HepG2 (cell line): Measurements from ENCODE around the gene RABEP2. TPM values are rescaled to one million over a fixed set of nuclear protein-coding genes. Genes with fewer than 3 reads are reported as not detected.

Experiments
- ATAC-seq: fragments of 200-7000 bp; cut with Tn5 transposase; 3 replicates; pipeline ENCODE4 v1.9.1; 2020; ENCODE audit warnings: mild to moderate bottlenecking, moderate library complexity
- BruUV-seq: library from RNA; stranded (reverse); fragments of 400-500 nt; replicated peaks from 2 replicates; lab custom pipeline; 2021; lab: Mats Ljungman, UMichigan
- CTCF ChIA-PET: fragments of 300-600 bp; formaldehyde crosslinking; extraction: SDS; loops from one replicate; lab custom pipeline; 2021; ENCODE audit warnings: low total read pairs, inconsistent platforms, low intra/inter-chr PET ratio; lab: Yijun Ruan, JAX
- POLR2A ChIA-PET: fragments of 350-600 bp; sonication (Branson Sonifier 250); formaldehyde crosslinking; loops from one replicate; lab custom pipeline; 2020; ENCODE audit warnings: antibody characterized with exemption, inconsistent platforms; lab: Yijun Ruan, JAX
- DNase-seq: peaks from one replicate; pipeline ENCODE4 v3.0.0-alpha.2; 2015; ENCODE audit warnings: low spot score
- FAIRE-seq: peaks from 3 replicates; lab custom pipeline; 2011; peaks lifted over from hg19 to GRCh38; lab: Jason Lieb, UNC
- H2AFZ ChIP-seq: one replicate; pipeline ENCODE4 v1.6.1; 2011; ENCODE audit warnings: low read length, inconsistent platforms
- H3K27ac ChIP-seq: fragments of 300-600 bp; 3 replicates; pipeline ENCODE4 v1.8.0; 2011; ENCODE audit warnings: mixed run types, mild to moderate bottlenecking, mixed read lengths, low read length, inconsistent platforms; ENCODE audit not compliant: insufficient read depth; ENCODE audit errors: extremely low read length
- H3K27me3 ChIP-seq, 2 experiments: fragments of 200-600 bp in 1 of 2; 2 replicates in 1 of 2; 3 replicates in 1 of 2; pipeline versions ENCODE4 v1.6.0 to v1.8.0; 2011; ENCODE audit warnings: low read length in 2 of 2, mild to moderate bottlenecking in 2 of 2, moderate library complexity in 2 of 2, inconsistent platforms in 1 of 2; ENCODE audit not compliant: insufficient read depth in 2 of 2, control insufficient read depth in 1 of 2
- H3K36me3 ChIP-seq, 2 experiments: fragments of 200-600 bp in 1 of 2; replicated peaks in 1 of 2; 2 replicates in 1 of 2; 3 replicates in 1 of 2; pipeline versions ENCODE4 v1.5.1 to v1.8.0; 2011; ENCODE audit warnings: low read length in 2 of 2, inconsistent platforms in 1 of 2; ENCODE audit not compliant: insufficient read depth in 2 of 2, control insufficient read depth in 1 of 2
- H3K4me1 ChIP-seq: 2 replicates; pipeline ENCODE4 v1.5.1; 2012; ENCODE audit warnings: low read length, inconsistent platforms; ENCODE audit not compliant: insufficient read depth
- H3K4me2 ChIP-seq: 2 replicates; pipeline ENCODE4 v1.6.0; 2011; ENCODE audit warnings: low read depth, low read length, inconsistent platforms
- H3K4me3 ChIP-seq, 3 experiments: fragments of 200-600 bp in 1 of 3; sonication (generic), shearing (Covaris generic) in 1 of 3; replicated peaks in 1 of 3; 2 replicates each; pipeline ENCODE4 v1.5.1; 2011 to 2016; ENCODE audit warnings: low read length in 3 of 3, inconsistent platforms in 2 of 3, low read depth in 2 of 3, mild to moderate bottlenecking in 2 of 3, control low read depth in 1 of 3, mixed read lengths in 1 of 3; ENCODE audit not compliant: insufficient read depth in 1 of 3
- H3K79me2 ChIP-seq: one replicate; pipeline ENCODE4 v1.6.1; 2011; ENCODE audit warnings: low read length, inconsistent platforms; ENCODE audit not compliant: insufficient read depth
- H3K9ac ChIP-seq: 2 replicates; pipeline ENCODE4 v1.6.0; 2011; ENCODE audit warnings: mild to moderate bottlenecking, low read depth, low read length, inconsistent platforms; ENCODE audit not compliant: insufficient read depth
- H3K9me3 ChIP-seq: 2 replicates; pipeline ENCODE4 v1.5.1; 2012; ENCODE audit warnings: mild to moderate bottlenecking, low read length
- H4K20me1 ChIP-seq: 2 replicates; pipeline ENCODE4 v1.6.0; 2011; ENCODE audit warnings: inconsistent platforms, mild to moderate bottlenecking, low read length, moderate library complexity; ENCODE audit not compliant: insufficient read depth
- AGO2 ChIP-seq: fragments of 200-400 bp; formaldehyde crosslinking; optimal IDR thresholded peaks from 2 replicates; pipeline ENCODE3; 2017; ENCODE audit warnings: mild to moderate bottlenecking, low read depth, low read length, moderate library complexity
- AKAP8 ChIP-seq: sonication (generic); formaldehyde crosslinking; IDR thresholded peaks from 2 replicates; pipeline ENCODE4 v1.5.1; 2020; ENCODE audit warnings: mild to moderate bottlenecking, missing genetic modification reagents
- HMGXB4 ChIP-seq, 2 experiments: sonication (generic) in 1 of 2; formaldehyde crosslinking in 1 of 2; IDR thresholded peaks; 2 replicates each; pipeline versions ENCODE4 v1.4.0 to v1.6.1; 2018 to 2020; ENCODE audit warnings: missing genetic modification reagents in 2 of 2, borderline replicate concordance in 1 of 2, low read depth in 1 of 2, mild to moderate bottlenecking in 1 of 2, missing biosample characterization in 1 of 2
- MAFF ChIP-seq: IDR thresholded peaks from 2 replicates; pipeline ENCODE4 v1.6.1; 2011; ENCODE audit warnings: low read depth, low read length, improper control_type of control experiment
- NCOR1 ChIP-seq: fragments of 200-600 bp; sonication (generic); IDR thresholded peaks from 2 replicates; pipeline ENCODE4 v1.7.0; 2017; ENCODE audit warnings: antibody characterized with exemption, low read length, borderline replicate concordance
- NRL ChIP-seq: sonication (generic); formaldehyde crosslinking; IDR thresholded peaks from 2 replicates; pipeline ENCODE4 v1.5.0; 2020; ENCODE audit warnings: missing genetic modification reagents, mild to moderate bottlenecking, moderate library complexity, borderline replicate concordance
- ONECUT2 ChIP-seq: sonication (generic); formaldehyde crosslinking; IDR thresholded peaks from 2 replicates; pipeline ENCODE4 v1.4.0; 2020; ENCODE audit warnings: missing genetic modification reagents
- SOX5 ChIP-seq: IDR thresholded peaks from 2 replicates; pipeline ENCODE4 v1.6.1; 2016; ENCODE audit warnings: borderline replicate concordance
- THAP11 ChIP-seq: IDR thresholded peaks from 2 replicates; pipeline ENCODE4 v1.6.1; 2016; ENCODE audit warnings: missing biosample characterization, missing genetic modification reagents
- THAP8 ChIP-seq: sonication (generic); formaldehyde crosslinking; IDR thresholded peaks from 2 replicates; pipeline ENCODE4 v1.5.1; 2020; ENCODE audit warnings: missing genetic modification reagents, mild to moderate bottlenecking, borderline replicate concordance
- ZFP91 ChIP-seq: sonication (generic); formaldehyde crosslinking; IDR thresholded peaks from 2 replicates; pipeline ENCODE4 v1.9.0; 2022; ENCODE audit warnings: missing genetic modification reagents, mild to moderate bottlenecking, borderline replicate concordance
- ZMYM4 ChIP-seq: sonication (generic); formaldehyde crosslinking; IDR thresholded peaks from 2 replicates; pipeline ENCODE4 v1.8.1; 2023; ENCODE audit warnings: mild to moderate bottlenecking, missing genetic modification reagents
- ZNF282 ChIP-seq: fragments of 450-650 bp; IDR thresholded peaks from 2 replicates; pipeline ENCODE4 v1.6.1; 2018; ENCODE audit not compliant: partially characterized antibody
- ZNF605 ChIP-seq: sonication (generic); formaldehyde crosslinking; IDR thresholded peaks from 2 replicates; pipeline ENCODE4 v1.8.0; 2022; ENCODE audit warnings: mild to moderate bottlenecking, missing genetic modification reagents
- WGBS: methylation state at CpG from one replicate; pipeline ENCODE4 v1.1.6; 2017; ENCODE audit warnings: low lambda C conversion rate; 5-methylcytosine and 5-hydroxymethylcytosine counted together
- in situ Hi-C: cut with HindIII; loops from 2 replicates; pipeline ENCODE4 v1.10.0; 2017; ENCODE audit warnings: low pct_unique_long_range_greater_than_20kb; ENCODE audit not compliant: extremely low pct_ligation_motif_present
- intact Hi-C: fragments of 100-400 bp; cut with micrococcal nuclease; formaldehyde crosslinking; loops from one replicate; pipeline ENCODE4 v1.10.0; 2022; ENCODE audit not compliant: unreplicated experiment
- polyA plus RNA-seq, 8 experiments: library from polyadenylated mRNA; depleted of rRNA in 3 of 8; stranded (reverse) in 7 of 8; unstranded in 1 of 8; fragments of >200 nt; fragmentation: Illumina TruSeq in 4 of 8; extraction: Trizol in 4 of 8; gene quantifications; 2 replicates each; pipeline versions ENCODE4 v1.2.1 to v1.2.3, GENCODE V29; 2011 to 2016; ENCODE audit warnings: low read depth in 4 of 8, missing spikeins in 1 of 8, mixed read lengths in 1 of 8; ENCODE audit not compliant: insufficient read depth in 1 of 8
- total RNA-seq, 5 experiments: library from RNA; depleted of rRNA; stranded (reverse); fragments of >200 nt; fragmentation: Illumina TruSeq; extraction: Trizol; gene quantifications; 2 replicates each; pipeline ENCODE4 v1.2.3, GENCODE V29; 2016; ENCODE audit warnings: low read depth in 1 of 5

RABEP2 gene
- total and polyA plus RNA-seq, 2 of the 13 experiments (the other 11 are each of a cell fraction or from before 2014, with no cell fraction given) = 10.8 to 18.4 TPM

- no peak for FAIRE-seq
Measured at GRCh38 chr16:28867241-28867640, 57.8 kb downstream of the RABEP2 start.

GRCh38 chr16:28866454-28866804 is 58.6 kb downstream of the RABEP2 start:
- peak overlapping the region in 2 of 3 experiments; percentile 11 to 98; a peak in 1 of 6 replicates for H3K4me3 ChIP-seq
- H2AFZ ChIP-seq = no peak overlapping the region
- CTCF ChIA-PET = no interaction called here
- peak overlapping the region; percentile 96 for H3K4me2 ChIP-seq
- POLR2A ChIA-PET = interaction anchor here (1.0 to 6.9 kb wide), 10 partner anchors 8 to 85 kb away, joined by 3 to 104 read pairs (median 29); partner anchors contain the start of genes ATXN2L, NFATC2IP, RABEP2 and TUFM
- WGBS = 81% methylated on average over 17 of the region's 17 CpGs
- H3K9me3 ChIP-seq = no peaks in the 10 kb centered on the region
- intact Hi-C loops = no loop called here
- H3K36me3 ChIP-seq = peaks cover 30 to 40% of the 10 kb centered on the region in 2 experiments
- H3K9ac ChIP-seq = peak overlapping the region; percentile 50
- peak overlapping the region; percentile 99 for H3K27ac ChIP-seq
- in situ Hi-C loops = loop anchor here (5.0 kb wide), 1 partner anchor 71 kb away; no protein-coding TSS in a partner anchor
- no TSS peak for BruUV-seq
- no peak for ATAC-seq
- H3K27me3 ChIP-seq = no peaks in the 10 kb centered on the region; a peak in 1 of 5 replicates
- peaks cover 32% of the 10 kb centered on the region for H3K79me2 ChIP-seq
- no peak for DNase-seq
- no peak for FAIRE-seq
- peaks cover 36% of the 10 kb centered on the region for H3K4me1 ChIP-seq
- H4K20me1 ChIP-seq = no peaks in the 10 kb centered on the region
- TF ChIP-seq NRL (CRISPR knock-in tag) (peak; percentile 66; the same call in 1 of the 2 replicates), AKAP8 (0 out of 2 replicates have a peak, but pooled peaks have one; percentile 17), MAFF (no peak), NCOR1 (peak; percentile 11; the same call in 1 of the 2 replicates), AGO2 (peak; percentile 61), THAP8 (CRISPR knock-in tag) (0 out of 2 replicates have a peak, but pooled peaks have one; percentile 28), ZNF605 (CRISPR knock-in tag) (peak; percentile 40; the same call in 1 of the 2 replicates), ZFP91 (peak; percentile 19; the same call in 1 of the 2 replicates)

More at GRCh38 chr16:28867241-28867640, 57.8 kb downstream of the RABEP2 start:
- Histone ChIP-seq H2AFZ (no peak overlapping the region), H3K4me3 (no peak overlapping the region), H3K36me3 (peaks cover 35 to 48% of the 10 kb centered on the region in 2 experiments), H3K27me3 (no peaks in the 10 kb centered on the region; a peak in 1 of 5 replicates), H3K9ac (no peak overlapping the region), H3K79me2 (peaks cover 32% of the 10 kb centered on the region), H4K20me1 (no peaks in the 10 kb centered on the region), H3K4me2 (no peak overlapping the region), H3K9me3 (no peaks in the 10 kb centered on the region), H3K27ac (peak overlapping the region; percentile 99)
- 97% methylated on average over 13 of the region's 13 CpGs for WGBS
- POLR2A ChIA-PET = interaction anchor here (6.9 kb wide), 1 partner anchor 45 kb away, joined by 85 read pairs; the partner anchor contains the start of gene ATXN2L
- CTCF ChIA-PET = no interaction called here
- no peak for DNase-seq
- BruUV-seq = no TSS peak
- in situ Hi-C loops = loop anchor here (5.0 kb wide), 1 partner anchor 70 kb away; no protein-coding TSS in a partner anchor
- TF ChIP-seq THAP11 (CRISPR knock-in tag) = no peak
- no peak for TF ChIP-seq ONECUT2 (CRISPR knock-in tag)
- TF ChIP-seq HMGXB4 (CRISPR knock-in tag; IDR thresholded peaks at IDR 0.05; ENCODE audit: borderline replicate concordance in 1 of 2, low read depth in 1 of 2) = no peak
- no peak for TF ChIP-seq ZNF282
- no peak for TF ChIP-seq ZMYM4 (CRISPR knock-in tag)
- TF ChIP-seq SOX5 = no peak
- TF ChIP-seq, all 625 proteins: peak for 0
- H3K4me1 ChIP-seq = peaks cover 32% of the 10 kb centered on the region
- ATAC-seq = no peak
- intact Hi-C loops = no loop called here
